MM.1S (cell line): Measurements from ENCODE around the gene CRY1.

Experiments
- CTCF ChIP-seq: fragments of 300-600 bp; sonication (generic); IDR thresholded peaks from 2 replicates; pipeline ENCODE4 v1.5.1; 2016; ENCODE audit warnings: antibody characterized with exemption, low read length, mixed read lengths
- EZH2 ChIP-seq: fragments of 300-600 bp; sonication (generic); optimal IDR thresholded peaks from 2 replicates; pipeline ENCODE3; 2017; ENCODE audit warnings: low read depth, mild to moderate bottlenecking, antibody characterized with exemption, low read length, mixed read lengths
- EZH2phosphoT487 ChIP-seq: fragments of 300-600 bp; sonication (generic); IDR thresholded peaks from 2 replicates; pipeline ENCODE4 v1.6.1; 2018; ENCODE audit warnings: antibody characterized with exemption, low read length

GRCh38 chr12:107101651-107102050, 8.3 kb upstream of the CRY1 start:
- TF ChIP-seq CTCF (no peak), EZH2 (no peak), EZH2phosphoT487 (no peak)
